VCaP (cell line): ENCODE measurements around the gene MRPL41.

Source experiments
- H3K27ac ChIP-seq: fragments of 450-650 bp; 2 replicates; pipeline ENCODE4 v1.5.1; 2017
- CTCF ChIP-seq: fragments of 450-650 bp; conservative IDR thresholded peaks from 2 replicates; pipeline ENCODE4 v1.5.1; 2017; ENCODE audit warnings: mild to moderate bottlenecking, moderate library complexity

MRPL41 gene

GRCh38 chr9:137520614-137521404 lies 30.9 kb upstream of the MRPL41 start:
- no peak overlapping the region for H3K27ac ChIP-seq
- no peak for TF ChIP-seq CTCF

- no peak for TF ChIP-seq CTCF
- H3K27ac ChIP-seq, result no peak overlapping the region
Observed at GRCh38 chr9:137521405-137521985, 30.2 kb upstream of the MRPL41 start.

DNA sequence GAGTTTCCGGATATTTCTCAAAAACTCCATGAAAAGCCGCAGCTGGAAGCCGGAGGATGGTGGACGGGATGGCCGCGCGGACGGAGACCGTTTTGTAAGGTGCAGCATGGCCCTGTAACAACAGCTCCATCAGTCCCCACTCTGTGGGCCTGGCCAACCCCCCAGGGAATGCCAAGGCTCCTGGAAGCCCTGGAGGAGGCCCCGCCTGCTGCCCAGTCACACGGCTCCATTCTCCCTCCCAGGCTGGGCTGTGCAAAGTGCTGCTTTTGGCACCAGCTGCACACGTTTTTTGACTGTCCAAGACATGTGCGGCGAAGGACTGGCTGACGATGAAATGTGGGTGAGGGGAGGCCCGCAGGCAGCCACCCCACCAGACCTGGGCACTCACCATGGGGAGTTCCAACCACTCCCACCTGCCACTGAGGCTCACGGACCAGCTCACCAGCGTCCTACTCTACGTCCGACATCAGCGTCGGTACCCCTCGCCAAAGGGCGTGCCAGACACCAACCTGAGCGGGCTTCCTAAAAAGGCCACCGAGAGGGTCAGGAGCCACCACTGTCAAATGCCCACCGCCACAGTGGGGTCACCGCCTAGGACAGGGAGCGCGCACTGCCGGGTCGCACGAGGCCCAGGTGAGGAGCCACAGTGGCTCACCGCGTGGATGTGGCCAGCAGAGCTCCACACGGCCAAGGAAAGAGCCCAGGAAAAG lies 28.8 kb upstream of the MRPL41 start:
- no peak overlapping the region for H3K27ac ChIP-seq
- no peak for TF ChIP-seq CTCF

GRCh38 chr9:137524161-137524980 lies 27.3 kb upstream of the MRPL41 start:
- TF ChIP-seq CTCF, result no peak
- no peak overlapping the region for H3K27ac ChIP-seq

DNA sequence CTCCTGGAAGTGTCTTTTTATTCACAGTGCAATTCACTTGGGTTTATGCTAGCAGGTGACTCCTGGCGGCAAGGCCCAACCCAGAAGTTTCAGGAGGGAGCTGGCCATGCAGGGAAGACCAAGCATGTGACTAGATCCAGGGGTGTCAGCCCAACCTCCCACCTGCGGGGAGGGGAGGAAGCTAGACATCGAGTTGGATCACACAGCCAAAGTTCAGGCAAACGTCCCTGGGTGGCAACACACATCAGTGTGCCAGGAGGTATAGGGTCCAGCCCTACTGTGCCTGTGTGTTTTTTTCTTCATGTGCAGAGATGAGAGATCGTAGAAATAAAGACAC lies 26.7 kb upstream of the MRPL41 start:
- no peak overlapping the region for H3K27ac ChIP-seq
- TF ChIP-seq CTCF, result no peak

- H3K27ac ChIP-seq, result no peak overlapping the region
- TF ChIP-seq CTCF, result no peak
Observed at GRCh38 chr9:137530331-137530730, 21.3 kb upstream of the MRPL41 start.
